GM06990 (cell line): ENCODE measurements around the gene MYO1D.
A peak's percentile ranks its signal among the peaks of the same experiment; 100 is the strongest.

ENCODE experiments used
- DNase-seq: peaks from one replicate; pipeline ENCODE4 v3.0.0-alpha.2; 2011; ENCODE audit not compliant: insufficient read length; ENCODE audit errors: extremely low read depth
- H3K27me3 ChIP-seq: replicated peaks from 2 replicates; pipeline ENCODE4 v1.6.0; 2011; ENCODE audit warnings: low read length; ENCODE audit not compliant: control insufficient read depth, insufficient read depth
- H3K36me3 ChIP-seq: 2 replicates; pipeline ENCODE4 v1.5.1; 2011; ENCODE audit warnings: low read length; ENCODE audit not compliant: control insufficient read depth, insufficient read depth
- H3K4me3 ChIP-seq: replicated peaks from 2 replicates; pipeline ENCODE4 v1.5.1; 2011; ENCODE audit warnings: low read depth, mild to moderate bottlenecking, control low read depth, low read length
- CTCF ChIP-seq: IDR thresholded peaks from 2 replicates; pipeline ENCODE4 v1.5.1; 2011; ENCODE audit warnings: low read length, control low read depth, mild to moderate bottlenecking, inconsistent platforms; ENCODE audit not compliant: insufficient read depth, poor library complexity, severe bottlenecking

The MYO1D gene

GRCh38 chr17:32563583-32563982, 313.3 kb downstream of the MYO1D start:
- H3K4me3 ChIP-seq, result no peak overlapping the region
- no peaks in the 10 kb centered on the region for H3K27me3 ChIP-seq
- no peak for DNase-seq
- no peak for TF ChIP-seq CTCF
- no peaks in the 10 kb centered on the region for H3K36me3 ChIP-seq

DNA sequence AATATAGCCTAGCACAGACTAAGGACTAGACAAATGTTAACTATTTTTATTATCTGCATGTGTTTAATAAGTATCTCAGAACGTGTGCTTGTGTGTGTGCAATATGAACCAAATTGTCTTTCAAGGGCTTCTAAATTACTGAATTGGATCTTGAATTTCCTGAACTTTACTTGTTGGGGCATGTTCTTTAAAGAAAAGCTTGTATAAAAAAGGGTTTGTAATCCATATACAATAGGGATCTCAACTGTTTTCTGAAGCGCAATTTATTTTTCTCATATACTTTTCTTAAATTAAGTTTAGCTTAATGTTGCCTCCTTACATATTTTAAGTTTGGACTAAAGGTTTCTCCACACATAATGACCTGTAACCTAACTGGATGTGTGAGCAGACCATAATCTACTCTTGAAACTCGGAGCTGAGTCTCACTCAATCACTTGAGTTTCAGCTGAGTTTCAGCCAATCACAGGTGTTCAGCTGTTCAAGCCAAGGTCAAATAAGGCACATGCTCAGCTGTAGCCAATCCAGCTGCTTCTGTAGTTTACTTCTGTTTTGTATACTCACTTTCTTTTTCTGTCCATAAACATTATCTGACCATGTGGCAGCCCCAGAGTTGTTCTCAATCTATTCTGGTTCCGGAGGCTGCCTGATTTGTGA, 317.8 kb downstream of the MYO1D start:
- Histone ChIP-seq H3K4me3 (0 out of 2 replicates have a peak overlapping the region, but pooled peaks have one; percentile 5), H3K36me3 (no peaks in the 10 kb centered on the region), H3K27me3 (no peaks in the 10 kb centered on the region)
- DNase-seq, result peak; percentile 53
- no peak for TF ChIP-seq CTCF

GRCh38 chr17:32558326-32558955, 318.5 kb downstream of the MYO1D start:
- Histone ChIP-seq H3K4me3 (0 out of 2 replicates have a peak overlapping the region, but pooled peaks have one; percentile 5), H3K36me3 (no peaks in the 10 kb centered on the region), H3K27me3 (no peaks in the 10 kb centered on the region)
- no peak for TF ChIP-seq CTCF
- no peak for DNase-seq

- no peak for TF ChIP-seq CTCF
- no peak overlapping the region for H3K4me3 ChIP-seq
- no peaks in the 10 kb centered on the region for H3K27me3 ChIP-seq
- no peak for DNase-seq
- no peaks in the 10 kb centered on the region for H3K36me3 ChIP-seq
These were observed 321.2 kb downstream of the MYO1D start for GRCh38 chr17:32555611-32556310.

DNA sequence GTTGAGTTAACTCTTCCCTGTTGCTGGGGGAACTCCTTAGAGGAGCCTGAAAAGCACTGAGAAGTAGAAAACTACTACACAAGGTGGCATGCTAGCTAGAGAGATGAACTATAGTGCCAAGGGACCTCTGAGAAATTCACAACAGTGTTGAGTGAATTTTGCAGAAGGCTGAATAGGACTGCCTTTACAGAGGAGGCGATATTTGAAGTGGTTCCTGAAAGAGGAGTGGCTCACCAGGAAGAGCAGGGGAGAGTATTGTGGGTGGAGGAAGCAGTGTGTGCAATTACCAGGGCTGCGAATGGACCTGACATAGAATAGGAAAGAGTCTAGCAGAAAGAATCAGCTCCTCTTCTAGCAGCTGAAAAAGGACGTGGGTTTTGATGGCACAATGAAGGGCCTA, 323.8 kb downstream of the MYO1D start:
- no peaks in the 10 kb centered on the region for H3K27me3 ChIP-seq
- no peak for TF ChIP-seq CTCF
- H3K36me3 ChIP-seq, result no peaks in the 10 kb centered on the region
- H3K4me3 ChIP-seq, result no peak overlapping the region
- DNase-seq, result no peak
